SW480 (cell line): ENCODE data around the gene YAF2.

Experiments
- DNase-seq: peaks from one replicate; pipeline ENCODE4 v3.0.0-alpha.2; 2016; ENCODE audit warnings: low spot score

Gene YAF2

GRCh38 chr12:42238240-42239140 lies at the start of gene YAF2:
YAF2 (minus strand) TSS chr12:42238248; CDS start chr12:42238180, 68 bp downstream.
- peak; percentile 82 for DNase-seq

GRCh38 chr12:42286741-42287140 lies 48.7 kb upstream of the YAF2 start:
- no peak for DNase-seq

GRCh38 chr12:42285431-42285830 lies 47.4 kb upstream of the YAF2 start:
- DNase-seq = no peak

- DNase-seq = no peak
These were observed 46.8 kb upstream of the YAF2 start for GRCh38 chr12:42284876-42285275.

- no peak for DNase-seq
These were observed 46.1 kb upstream of the YAF2 start for GRCh38 chr12:42284157-42284556.

GRCh38 chr12:42283739-42284138 lies 45.7 kb upstream of the YAF2 start:
- DNase-seq = no peak

GRCh38 chr12:42282294-42282693 lies 44.2 kb upstream of the YAF2 start:
- no peak for DNase-seq

- no peak for DNase-seq
These were observed 43.8 kb upstream of the YAF2 start for GRCh38 chr12:42281844-42282243.

- no peak for DNase-seq
These were observed 43.2 kb upstream of the YAF2 start for GRCh38 chr12:42281278-42281677.

GRCh38 chr12:42278128-42278510 lies 40.1 kb upstream of the YAF2 start:
- no peak for DNase-seq

- DNase-seq = no peak
These were observed 39.5 kb upstream of the YAF2 start for GRCh38 chr12:42277396-42278127.

GRCh38 chr12:42275499-42275898 lies 37.5 kb upstream of the YAF2 start:
- no peak for DNase-seq

- no peak for DNase-seq
These were observed 35.7 kb upstream of the YAF2 start for GRCh38 chr12:42273706-42274105.

- no peak for DNase-seq
These were observed 32.5 kb upstream of the YAF2 start for GRCh38 chr12:42270596-42270995.

- DNase-seq = no peak
These were observed 29.6 kb upstream of the YAF2 start for GRCh38 chr12:42267413-42268190.

GRCh38 chr12:42266579-42267230 lies 28.7 kb upstream of the YAF2 start:
- no peak for DNase-seq

GRCh38 chr12:42262271-42262670 lies 24.2 kb upstream of the YAF2 start:
- no peak for DNase-seq

- no peak for DNase-seq
These were observed 23.7 kb upstream of the YAF2 start for GRCh38 chr12:42261708-42262107.

- no peak for DNase-seq
These were observed 22.5 kb upstream of the YAF2 start for GRCh38 chr12:42260518-42260917.

GRCh38 chr12:42259699-42260098 lies 21.7 kb upstream of the YAF2 start:
- DNase-seq = no peak

- DNase-seq = no peak
These were observed 17.8 kb upstream of the YAF2 start for GRCh38 chr12:42255866-42256261.
